DMS114 treated with DMSO at 0.1 percent for 48 hours (cell line): ENCODE results near the gene GPRC5B.

Experiments
- DNase-seq: peaks from one replicate; lab custom pipeline; 2025; ENCODE audit not compliant: unreplicated experiment; lab: John Stamatoyannopoulos, UW

Gene GPRC5B

DNA sequence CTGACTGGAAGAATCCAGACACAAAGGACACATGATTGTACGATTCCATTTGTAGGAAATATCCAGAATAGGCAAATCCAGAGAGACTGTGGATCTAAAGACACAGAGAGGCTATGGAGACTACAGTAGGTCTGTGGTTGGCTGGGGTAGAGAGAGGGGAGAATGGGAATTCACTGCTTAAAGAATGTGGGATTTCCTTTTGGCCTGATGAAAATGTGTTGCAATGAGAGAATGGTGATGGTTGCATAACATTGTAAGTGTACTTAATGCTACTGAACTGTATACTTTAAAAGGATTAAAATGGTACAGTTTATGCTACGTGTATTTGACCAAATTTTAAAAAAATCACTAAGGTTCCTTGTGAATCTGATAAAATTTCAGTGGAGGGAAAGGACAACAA is 62.1 kb downstream of the GPRC5B start:
- DNase-seq, result no peak

DNA sequence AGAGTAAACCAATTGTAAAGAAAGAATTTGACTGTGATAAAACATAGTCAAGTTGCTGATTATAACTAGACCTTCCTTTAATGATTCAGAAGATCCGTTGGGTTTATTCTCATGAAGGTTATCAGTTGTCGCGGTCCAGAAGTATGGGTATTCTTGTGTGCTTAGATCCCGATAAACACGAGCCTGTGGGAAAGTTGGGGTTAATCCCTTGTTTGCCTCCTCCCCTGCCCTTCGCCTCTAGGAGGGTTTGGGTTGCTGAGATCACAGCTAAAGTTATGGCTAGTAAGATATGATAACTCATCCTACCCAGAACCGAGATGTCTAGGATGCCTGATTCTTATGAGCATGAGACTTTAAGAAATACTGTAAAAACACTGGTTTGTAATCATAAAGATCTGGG is 66.8 kb downstream of the GPRC5B start:
- DNase-seq, result no peak

DNA sequence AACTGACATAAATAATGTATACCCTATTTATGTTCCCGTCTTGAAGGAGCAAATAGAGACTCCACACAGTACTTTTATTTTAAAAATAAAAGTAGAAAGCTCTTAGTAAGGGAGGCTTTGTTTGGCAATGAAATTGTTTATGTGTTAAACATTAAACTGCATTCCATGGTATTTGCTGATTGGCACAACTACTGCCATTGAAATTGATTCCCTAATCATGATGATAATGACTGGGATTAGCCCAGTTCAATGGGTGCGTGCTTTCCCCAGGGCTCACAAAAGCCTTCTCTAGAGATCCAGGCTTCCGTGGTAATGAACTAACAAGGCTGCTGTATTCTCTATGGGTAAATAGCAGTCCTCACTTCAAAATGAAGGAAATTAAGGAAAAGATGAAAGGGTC is 67.5 kb downstream of the GPRC5B start:
- no peak for DNase-seq

DNA sequence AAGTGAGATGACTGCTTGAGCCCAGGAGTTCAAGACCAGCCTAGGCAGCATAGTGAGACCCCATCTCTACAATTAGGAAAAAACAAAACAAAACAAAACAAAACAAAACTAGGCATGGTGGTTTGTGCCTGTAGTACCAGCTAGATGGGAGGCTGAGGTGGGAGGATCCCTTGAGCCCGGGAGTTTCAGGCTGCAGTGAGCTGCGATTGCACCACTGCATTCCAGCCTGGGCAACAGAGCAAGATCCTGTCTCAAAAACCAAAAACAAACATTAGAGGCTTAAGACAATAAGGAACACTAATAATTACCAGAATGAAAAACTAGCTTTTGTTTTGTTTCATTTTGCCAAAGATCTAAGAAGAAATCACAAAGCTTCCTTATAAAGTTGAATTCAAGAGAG is 69.2 kb downstream of the GPRC5B start:
- no peak for DNase-seq

DNA sequence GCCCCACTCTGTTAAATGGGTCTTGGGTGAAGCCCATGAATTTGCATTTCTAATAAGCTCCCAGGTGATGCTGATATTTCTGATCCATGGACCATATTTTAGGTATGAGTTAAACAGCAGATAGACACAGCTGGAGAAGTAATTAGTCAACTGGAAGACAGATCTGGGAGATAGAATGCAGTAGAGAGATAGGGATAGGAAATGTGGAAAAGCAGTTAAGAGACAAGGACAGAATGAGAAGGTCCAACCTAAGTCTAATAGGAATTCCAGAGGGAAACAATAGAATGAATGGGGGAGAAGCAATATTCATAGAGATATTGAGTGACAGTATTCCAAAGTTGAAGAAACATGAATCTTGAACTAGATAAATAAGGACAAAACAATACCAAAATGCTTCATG is 71.7 kb downstream of the GPRC5B start:
- DNase-seq, result no peak

DNA sequence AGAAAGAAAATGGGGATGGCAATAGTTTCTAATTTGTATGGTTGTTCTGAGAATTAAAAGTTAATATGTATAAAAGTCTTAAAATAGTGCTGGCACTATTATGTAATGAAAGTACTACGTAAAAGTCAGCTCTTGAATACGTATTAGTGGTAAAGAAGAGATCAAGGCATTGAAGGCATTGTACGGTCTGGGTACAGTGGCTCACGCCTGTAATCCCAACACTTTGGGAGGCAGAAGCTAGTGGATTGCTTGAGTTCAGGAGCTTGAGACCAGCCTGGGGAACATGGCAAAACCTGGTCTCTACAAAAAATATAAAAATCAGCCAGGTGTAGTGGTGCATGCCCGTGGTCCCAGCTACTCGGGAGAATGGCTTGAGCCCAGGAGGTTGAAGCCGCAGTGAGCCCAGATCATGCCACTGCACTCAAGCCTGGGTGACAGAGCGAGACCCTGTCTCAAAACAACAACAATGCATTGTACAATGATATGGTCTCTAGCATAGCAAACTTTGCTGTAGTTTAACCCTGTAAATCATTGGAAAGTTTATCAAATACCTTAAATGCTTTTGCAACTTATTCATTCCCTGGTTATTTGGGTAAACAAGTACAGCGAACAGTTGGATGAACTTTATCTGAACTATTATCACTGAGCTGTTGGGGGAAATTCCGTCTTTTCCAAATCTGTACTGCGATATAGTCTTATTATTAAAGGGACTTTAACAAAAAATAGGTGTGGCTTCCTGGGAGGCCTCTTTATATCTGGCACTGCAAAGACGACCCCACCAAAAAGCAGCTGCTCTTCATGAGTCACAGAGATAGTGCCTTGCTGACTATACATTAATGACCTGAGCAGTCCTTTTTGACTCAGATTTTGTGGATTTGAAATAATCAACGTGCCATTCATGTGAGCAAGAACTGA is 73.6 kb downstream of the GPRC5B start:
- no peak for DNase-seq

DNA sequence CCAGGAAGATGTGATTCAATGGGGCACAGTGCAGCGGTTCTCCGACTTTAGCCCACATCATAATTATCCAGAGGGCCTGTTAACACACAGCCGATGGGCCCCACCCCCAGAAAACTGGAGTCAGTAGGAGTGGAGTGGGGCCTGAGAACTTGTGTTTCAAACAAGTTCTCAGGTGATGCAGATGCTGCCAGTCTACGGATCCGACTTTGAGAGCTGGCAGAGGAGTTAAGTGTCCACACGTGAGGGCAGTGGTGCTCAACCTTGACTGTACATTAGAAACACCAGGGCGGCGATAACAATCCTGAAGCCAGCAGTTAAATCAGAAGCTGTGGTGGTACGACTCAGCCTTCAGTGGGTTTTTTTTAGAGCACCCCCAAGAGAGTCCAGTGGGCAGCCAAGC is 75.0 kb downstream of the GPRC5B start:
- DNase-seq, result no peak

DNA sequence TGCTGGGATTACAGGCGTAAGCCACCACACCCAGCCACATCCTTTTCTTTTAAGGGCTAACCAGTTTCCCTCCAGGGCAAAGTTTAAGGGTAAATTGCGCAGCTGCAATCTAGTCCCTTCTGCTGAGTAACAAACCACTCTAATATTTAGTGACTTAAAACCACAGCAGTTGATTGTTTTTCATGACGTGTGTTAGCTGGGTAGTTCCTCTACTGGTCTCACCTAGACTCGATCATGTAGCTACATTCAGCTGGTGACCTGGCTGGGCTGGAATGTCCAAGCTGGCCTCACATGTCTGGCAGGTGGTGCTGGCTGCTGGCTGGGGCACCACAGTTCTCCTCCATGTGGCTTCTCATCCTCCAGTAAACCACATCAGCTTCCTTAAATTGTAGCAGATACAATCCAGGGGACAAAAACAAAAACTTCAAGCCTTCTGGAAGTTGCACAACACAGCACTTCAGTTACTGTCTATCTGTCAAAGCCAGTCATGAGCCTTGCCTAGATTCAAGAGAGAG is 75.5 kb downstream of the GPRC5B start:
- DNase-seq, result no peak

DNA sequence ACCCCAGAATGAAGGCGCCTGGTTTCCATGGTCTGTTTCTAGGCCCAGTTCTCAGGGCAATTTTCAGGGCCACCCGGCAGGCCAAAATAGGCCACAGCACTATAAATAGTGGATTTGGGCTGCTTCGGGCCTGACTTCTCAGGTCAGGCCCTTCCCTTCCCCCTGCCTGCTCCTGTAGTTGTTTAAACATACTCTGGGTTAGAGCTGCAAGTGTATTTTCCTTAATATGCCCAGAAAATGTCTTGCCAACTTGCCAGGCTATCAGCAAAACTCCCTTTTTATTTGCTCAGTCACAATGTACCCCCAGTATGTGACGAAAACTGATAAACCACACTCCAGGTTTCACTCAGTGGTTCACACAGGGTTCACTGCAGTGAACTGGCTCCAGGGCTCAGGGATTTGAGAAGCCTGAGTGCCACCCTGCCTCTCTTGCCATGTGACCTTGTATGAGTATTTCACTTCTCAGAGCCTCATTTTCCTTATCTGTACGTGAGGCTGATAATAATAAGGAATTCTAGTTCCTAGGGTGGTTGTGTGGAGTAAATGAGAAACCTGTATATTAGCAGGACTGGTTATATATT is 76.5 kb downstream of the GPRC5B start:
- DNase-seq, result no peak
